GM23338 (cell line): ENCODE results near the gene GPR39. TPM values are rescaled to one million over a fixed set of nuclear protein-coding genes. Genes with fewer than 3 reads are reported as not detected.

Experiments
- ATAC-seq: fragments of 200-7000 bp; cut with Tn5 transposase; 3 replicates; pipeline ENCODE4 v1.9.1; 2020
- DNase-seq: peaks from one replicate; pipeline ENCODE4 v3.0.0-alpha.2; 2015; ENCODE audit warnings: low spot score
- H2AFZ ChIP-seq: fragments of 200-600 bp; sonication (generic); 2 replicates; pipeline ENCODE4 v1.8.0; 2016; ENCODE audit warnings: antibody characterized with exemption, mild to moderate bottlenecking, moderate library complexity
- H3F3A ChIP-seq: fragments of 200-600 bp; sonication (generic); replicated peaks from 2 replicates; pipeline ENCODE4 v1.8.0; 2017; ENCODE audit warnings: antibody characterized with exemption, mixed run types, low read depth
- H3K27ac ChIP-seq: fragments of 200-600 bp; sonication (generic); 2 replicates; pipeline ENCODE4 v1.6.1; 2016; ENCODE audit warnings: low read depth
- H3K27me3 ChIP-seq: fragments of 200-600 bp; sonication (generic); 2 replicates; pipeline ENCODE4 v1.8.0; 2016; ENCODE audit warnings: mild to moderate bottlenecking, mixed run types, moderate library complexity; ENCODE audit not compliant: insufficient read depth
- H3K36me3 ChIP-seq: fragments of 200-600 bp; sonication (generic); 2 replicates; pipeline ENCODE4 v1.8.0; 2016; ENCODE audit warnings: mild to moderate bottlenecking; ENCODE audit not compliant: insufficient read depth
- H3K4me1 ChIP-seq: fragments of 200-600 bp; sonication (generic); 2 replicates; pipeline ENCODE4 v1.8.0; 2016; ENCODE audit warnings: mild to moderate bottlenecking, moderate library complexity; ENCODE audit not compliant: insufficient read depth
- H3K4me2 ChIP-seq: fragments of 200-600 bp; sonication (generic); 2 replicates; pipeline ENCODE4 v1.7.1; 2017; ENCODE audit warnings: mixed run types
- H3K4me3 ChIP-seq: fragments of 200-600 bp; sonication (generic); 2 replicates; pipeline ENCODE4 v1.6.1; 2016; ENCODE audit warnings: mixed run types
- H3K79me2 ChIP-seq: fragments of 200-600 bp; sonication (generic); replicated peaks from 2 replicates; pipeline ENCODE4 v1.8.0; 2017; ENCODE audit warnings: mild to moderate bottlenecking; ENCODE audit not compliant: insufficient read depth
- H3K9me2 ChIP-seq: fragments of 200-600 bp; sonication (generic); 2 replicates; pipeline ENCODE4 v1.8.0; 2017; ENCODE audit not compliant: insufficient read depth
- H4K20me1 ChIP-seq: fragments of 200-600 bp; sonication (generic); replicated peaks from 2 replicates; pipeline ENCODE4 v1.8.0; 2017; ENCODE audit warnings: mild to moderate bottlenecking; ENCODE audit not compliant: insufficient read depth
- H3K27ac Mint-ChIP-seq: 2 replicates; pipeline ENCODE4 v1.8.0; 2020; ENCODE audit warnings: inconsistent platforms, mild to moderate bottlenecking, moderate library complexity, mixed read lengths
- H3K27me3 Mint-ChIP-seq: 3 replicates; pipeline ENCODE4 v1.8.0; 2022; ENCODE audit warnings: low read depth, mild to moderate bottlenecking, moderate library complexity, mixed read lengths, inconsistent platforms; ENCODE audit not compliant: insufficient read depth, poor library complexity
- H3K36me3 Mint-ChIP-seq: 3 replicates; pipeline ENCODE4 v1.8.0; 2021; ENCODE audit warnings: low read depth, mild to moderate bottlenecking, inconsistent platforms, moderate library complexity, mixed read lengths
- H3K4me1 Mint-ChIP-seq: 3 replicates; pipeline ENCODE4 v1.8.0; 2020; ENCODE audit warnings: mild to moderate bottlenecking, inconsistent platforms, mixed read lengths
- H3K4me3 Mint-ChIP-seq: 3 replicates; pipeline ENCODE4 v1.8.0; 2021; ENCODE audit warnings: moderate library complexity, mild to moderate bottlenecking, inconsistent platforms, mixed read lengths
- H3K9me3 Mint-ChIP-seq: 3 replicates; pipeline ENCODE4 v1.8.0; 2020; ENCODE audit warnings: moderate library complexity, mild to moderate bottlenecking, inconsistent platforms, mixed read lengths
- CTCF ChIP-seq, 2 experiments: fragments of 200-600 bp in 1 of 2; sonication (generic) in 1 of 2; conservative IDR thresholded peaks; 2 replicates each; pipeline versions ENCODE4 v1.5.1 to v1.6.1; 2016 to 2017; ENCODE audit warnings: antibody characterized with exemption in 2 of 2, low read depth in 2 of 2, mild to moderate bottlenecking in 2 of 2, moderate library complexity in 1 of 2
- ETS1 ChIP-seq: IDR thresholded peaks from 2 replicates; pipeline ENCODE4 v1.6.1; 2016; ENCODE audit warnings: antibody characterized with exemption
- EZH2 ChIP-seq: fragments of 200-600 bp; sonication (generic); IDR thresholded peaks from one replicate; pipeline ENCODE4 v1.8.0; 2017; ENCODE audit warnings: antibody characterized with exemption, mild to moderate bottlenecking, low read depth; ENCODE audit not compliant: unreplicated experiment
- EZH2phosphoT487 ChIP-seq: fragments of 200-600 bp; sonication (generic); IDR thresholded peaks from one replicate; pipeline ENCODE4 v1.8.1; 2018; ENCODE audit warnings: antibody characterized with exemption; ENCODE audit not compliant: unreplicated experiment
- JUNB ChIP-seq: IDR thresholded peaks from one replicate; pipeline ENCODE4 v1.6.1; 2016; ENCODE audit warnings: antibody characterized with exemption; ENCODE audit not compliant: unreplicated experiment
- NANOG ChIP-seq: IDR thresholded peaks from 2 replicates; pipeline ENCODE4 v1.6.1; 2016; ENCODE audit warnings: antibody characterized with exemption, borderline replicate concordance
- REST ChIP-seq: IDR thresholded peaks from one replicate; pipeline ENCODE4 v1.6.1; 2018; ENCODE audit warnings: antibody characterized with exemption; ENCODE audit not compliant: unreplicated experiment
- ZNF462 ChIP-seq: fragments of 250-450 bp; sonication (Bioruptor Pico); IDR thresholded peaks from 2 replicates; pipeline ENCODE4 v1.5.0; 2020; ENCODE audit warnings: mild to moderate bottlenecking, moderate library complexity
- polyA plus RNA-seq: library from polyadenylated mRNA; unstranded; fragments of >200 nt; fragmentation: Nextera tagmentation; extraction: Ambion mirVana; gene quantifications from 2 replicates; pipeline ENCODE4 v1.2.1, GENCODE V29; 2016
- total RNA-seq: library from RNA; depleted of rRNA; stranded (reverse); fragments of >200 nt; shearing (Covaris generic); gene quantifications from 2 replicates; pipeline ENCODE4 v1.2.3, GENCODE V29; 2014

The GPR39 gene
- total and polyA plus RNA-seq, 2 experiments from 2014 or later: 0.55 to 1.9 TPM

GRCh38 chr2:132573444-132574007 lies 156.9 kb downstream of the GPR39 start:
- no peaks in the 10 kb centered on the region for H3K4me1 Mint-ChIP-seq
- H3K27me3 ChIP-seq: no peaks in the 10 kb centered on the region
- H3K36me3 Mint-ChIP-seq: no peaks in the 10 kb centered on the region
- H3K27ac Mint-ChIP-seq: no peak overlapping the region
- no peak overlapping the region for H3K4me3 ChIP-seq
- H3K27ac ChIP-seq: no peak overlapping the region
- H3K9me2 ChIP-seq: no peaks in the 10 kb centered on the region
- H3K27me3 Mint-ChIP-seq: peaks cover 3% of the 10 kb centered on the region
- no peak for DNase-seq
- H3K9me3 Mint-ChIP-seq: no peaks in the 10 kb centered on the region
- no peak overlapping the region for H3K4me2 ChIP-seq
- no peaks in the 10 kb centered on the region for H3K36me3 ChIP-seq
- no peaks in the 10 kb centered on the region for H4K20me1 ChIP-seq
- no peaks in the 10 kb centered on the region for H3K4me1 ChIP-seq
- no peak overlapping the region for H2AFZ ChIP-seq
- TF ChIP-seq EZH2phosphoT487 (no peak), REST (no peak), ZNF462 (CRISPR knock-in tag) (no peak), NANOG (no peak), ETS1 (no peak), CTCF (conservative IDR thresholded peaks at IDR 0.05; ENCODE audit: low read depth in 2 of 2) (no peak), EZH2 (no peak), JUNB (no peak)
- H3K79me2 ChIP-seq: no peaks in the 10 kb centered on the region
- no peak overlapping the region for H3K4me3 Mint-ChIP-seq
- no peaks in the 10 kb centered on the region for H3F3A ChIP-seq
- ATAC-seq: no peak
